Glutamatergic neuron (in vitro differentiated cells): ENCODE data around the gene UMAD1. TPM values are rescaled to one million over a fixed set of nuclear protein-coding genes. Genes with fewer than 3 reads are reported as not detected.

Experiments used
- DNase-seq: peaks from one replicate; pipeline ENCODE4 v3.0.0; 2022
- H3K27ac Mint-ChIP-seq: one replicate; pipeline ENCODE4 v1.8.0; 2020; ENCODE audit warnings: mild to moderate bottlenecking, mixed read lengths, inconsistent platforms; ENCODE audit not compliant: unreplicated experiment
- H3K27me3 Mint-ChIP-seq: one replicate; pipeline ENCODE4 v1.8.0; 2020; ENCODE audit warnings: mild to moderate bottlenecking, moderate library complexity, mixed read lengths, inconsistent platforms; ENCODE audit not compliant: unreplicated experiment
- H3K36me3 Mint-ChIP-seq: one replicate; pipeline ENCODE4 v1.8.0; 2020; ENCODE audit warnings: mild to moderate bottlenecking, mixed read lengths, inconsistent platforms; ENCODE audit not compliant: unreplicated experiment
- H3K4me1 Mint-ChIP-seq: one replicate; pipeline ENCODE4 v1.8.0; 2020; ENCODE audit warnings: mild to moderate bottlenecking, low read depth, mixed read lengths, inconsistent platforms; ENCODE audit not compliant: unreplicated experiment
- H3K4me3 Mint-ChIP-seq: one replicate; pipeline ENCODE4 v1.8.0; 2020; ENCODE audit warnings: mild to moderate bottlenecking, mixed read lengths, inconsistent platforms; ENCODE audit not compliant: unreplicated experiment
- H3K9me3 Mint-ChIP-seq: one replicate; pipeline ENCODE4 v1.8.0; 2020; ENCODE audit warnings: mild to moderate bottlenecking, moderate library complexity, mixed read lengths, inconsistent platforms; ENCODE audit not compliant: unreplicated experiment
- total RNA-seq: library from RNA; stranded (reverse); fragmentation: NEBNext Ultra II Directional; extraction: Animal tissue kit (Norgen Biotek cat#: 25700); gene quantifications from one replicate; pipeline ENCODE4 v1.2.1, GENCODE V29; 2021; ENCODE audit not compliant: unreplicated experiment
- TF ChIP-seq, protein P1 (sequence below): fragments of 200-600 bp; sonication (generic); IDR thresholded peaks from one replicate; pipeline ENCODE4 v1.5.0; 2021; ENCODE audit not compliant: partially characterized antibody, unreplicated experiment

The UMAD1 gene
- total RNA-seq, 1 donor from 2014 or later: 5.2 TPM

DNA sequence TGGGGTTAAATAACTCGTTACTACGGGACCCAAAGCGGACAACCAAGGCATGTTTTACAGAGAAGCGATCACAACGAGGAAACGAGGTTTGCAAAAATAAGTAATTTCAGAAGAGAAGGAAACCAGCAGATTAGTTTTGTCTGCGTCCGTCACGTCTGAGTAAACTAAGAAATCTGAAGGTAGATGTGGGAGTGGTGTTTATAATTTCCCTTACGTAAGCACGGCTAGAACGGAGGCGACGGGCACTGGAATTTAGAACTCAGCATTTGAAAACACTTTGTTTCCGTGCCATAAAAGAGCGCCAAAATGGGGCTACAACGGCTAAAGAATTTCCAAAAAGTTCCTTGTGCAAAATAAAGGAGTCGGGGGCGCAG, 718 bp upstream of the UMAD1 start:
- Mint-ChIP-seq H3K27me3 (peaks cover 4% of the 10 kb centered on the region), H3K4me3 (peak overlapping the region; percentile 95), H3K27ac (peak overlapping the region; percentile 78), H3K4me1 (peaks cover 2% of the 10 kb centered on the region), H3K9me3 (no peaks in the 10 kb centered on the region), H3K36me3 (no peaks in the 10 kb centered on the region)
- DNase-seq: no peak
- TF ChIP-seq, protein P1, sequence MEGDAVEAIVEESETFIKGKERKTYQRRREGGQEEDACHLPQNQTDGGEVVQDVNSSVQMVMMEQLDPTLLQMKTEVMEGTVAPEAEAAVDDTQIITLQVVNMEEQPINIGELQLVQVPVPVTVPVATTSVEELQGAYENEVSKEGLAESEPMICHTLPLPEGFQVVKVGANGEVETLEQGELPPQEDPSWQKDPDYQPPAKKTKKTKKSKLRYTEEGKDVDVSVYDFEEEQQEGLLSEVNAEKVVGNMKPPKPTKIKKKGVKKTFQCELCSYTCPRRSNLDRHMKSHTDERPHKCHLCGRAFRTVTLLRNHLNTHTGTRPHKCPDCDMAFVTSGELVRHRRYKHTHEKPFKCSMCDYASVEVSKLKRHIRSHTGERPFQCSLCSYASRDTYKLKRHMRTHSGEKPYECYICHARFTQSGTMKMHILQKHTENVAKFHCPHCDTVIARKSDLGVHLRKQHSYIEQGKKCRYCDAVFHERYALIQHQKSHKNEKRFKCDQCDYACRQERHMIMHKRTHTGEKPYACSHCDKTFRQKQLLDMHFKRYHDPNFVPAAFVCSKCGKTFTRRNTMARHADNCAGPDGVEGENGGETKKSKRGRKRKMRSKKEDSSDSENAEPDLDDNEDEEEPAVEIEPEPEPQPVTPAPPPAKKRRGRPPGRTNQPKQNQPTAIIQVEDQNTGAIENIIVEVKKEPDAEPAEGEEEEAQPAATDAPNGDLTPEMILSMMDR: no peak

- Mint-ChIP-seq H3K4me1 (peaks cover 2% of the 10 kb centered on the region), H3K27ac (peak overlapping the region; percentile 78), H3K36me3 (no peaks in the 10 kb centered on the region), H3K4me3 (peak overlapping the region; percentile 95), H3K9me3 (no peaks in the 10 kb centered on the region), H3K27me3 (peaks cover 5% of the 10 kb centered on the region)
- TF ChIP-seq, protein P1: no peak
- no peak for DNase-seq
Observed at GRCh38 chr7:7641129-7641663, 644 bp downstream of the UMAD1 start.

- H3K36me3 Mint-ChIP-seq: no peaks in the 10 kb centered on the region
- H3K9me3 Mint-ChIP-seq: no peaks in the 10 kb centered on the region
- peaks cover 5% of the 10 kb centered on the region for H3K27me3 Mint-ChIP-seq
- peaks cover 2% of the 10 kb centered on the region for H3K4me1 Mint-ChIP-seq
- no peak for DNase-seq
- peak overlapping the region; percentile 52 for H3K27ac Mint-ChIP-seq
- TF ChIP-seq, protein P1: no peak
- H3K4me3 Mint-ChIP-seq: peak overlapping the region; percentile 95
Observed at GRCh38 chr7:7642081-7642480, 1.5 kb downstream of the UMAD1 start.

DNA sequence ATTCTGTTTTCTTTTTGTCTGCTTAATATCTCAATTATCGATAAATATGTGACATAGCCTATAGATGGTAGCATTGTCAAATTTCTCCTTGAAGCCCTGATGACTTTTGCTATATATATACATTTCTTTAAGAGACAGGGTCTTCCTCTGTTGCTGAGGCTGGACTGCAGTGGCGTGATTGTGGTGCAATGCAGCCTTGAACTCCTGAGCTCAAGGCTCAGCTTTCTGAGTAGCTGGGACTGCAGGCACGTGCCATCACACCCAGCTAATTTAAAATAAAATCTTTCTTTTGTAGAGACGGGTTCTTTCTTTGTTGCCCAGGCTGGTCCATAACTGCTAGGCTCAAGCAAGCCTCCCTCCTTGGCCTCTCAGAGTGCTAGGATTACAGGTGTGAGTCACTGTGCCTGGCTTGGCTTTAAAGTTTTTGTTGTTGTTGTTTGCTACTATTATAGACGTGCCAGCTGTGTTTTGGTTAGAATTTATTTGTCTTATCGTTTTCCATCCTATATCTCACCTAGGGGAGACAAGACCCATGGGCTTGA, 7.0 kb downstream of the UMAD1 start:
- no peak overlapping the region for H3K4me3 Mint-ChIP-seq
- no peak for DNase-seq
- no peaks in the 10 kb centered on the region for H3K36me3 Mint-ChIP-seq
- TF ChIP-seq, protein P1: no peak
- no peak overlapping the region for H3K27ac Mint-ChIP-seq
- H3K27me3 Mint-ChIP-seq: peaks cover 2% of the 10 kb centered on the region
- H3K9me3 Mint-ChIP-seq: no peaks in the 10 kb centered on the region
- H3K4me1 Mint-ChIP-seq: peaks cover 6% of the 10 kb centered on the region

- H3K36me3 Mint-ChIP-seq: no peaks in the 10 kb centered on the region
- peaks cover under 1% of the 10 kb centered on the region for H3K27me3 Mint-ChIP-seq
- TF ChIP-seq, protein P1: no peak
- H3K4me1 Mint-ChIP-seq: peaks cover 6% of the 10 kb centered on the region
- no peaks in the 10 kb centered on the region for H3K9me3 Mint-ChIP-seq
- H3K27ac Mint-ChIP-seq: no peak overlapping the region
- H3K4me3 Mint-ChIP-seq: no peak overlapping the region
- DNase-seq: no peak
Observed at GRCh38 chr7:7650682-7651206, 10.2 kb downstream of the UMAD1 start.
